Glutamatergic neuron (in vitro differentiated cells): ENCODE results near the gene DNAJC21. TPM values are rescaled to one million over a fixed set of nuclear protein-coding genes. Genes with fewer than 3 reads are reported as not detected.

Experiments
- DNase-seq: peaks from one replicate; pipeline ENCODE4 v3.0.0; 2022
- H3K27ac Mint-ChIP-seq: one replicate; pipeline ENCODE4 v1.8.0; 2020; ENCODE audit warnings: mild to moderate bottlenecking, mixed read lengths, inconsistent platforms; ENCODE audit not compliant: unreplicated experiment
- H3K27me3 Mint-ChIP-seq: one replicate; pipeline ENCODE4 v1.8.0; 2020; ENCODE audit warnings: mild to moderate bottlenecking, moderate library complexity, mixed read lengths, inconsistent platforms; ENCODE audit not compliant: unreplicated experiment
- H3K36me3 Mint-ChIP-seq: one replicate; pipeline ENCODE4 v1.8.0; 2020; ENCODE audit warnings: mild to moderate bottlenecking, mixed read lengths, inconsistent platforms; ENCODE audit not compliant: unreplicated experiment
- H3K4me1 Mint-ChIP-seq: one replicate; pipeline ENCODE4 v1.8.0; 2020; ENCODE audit warnings: mild to moderate bottlenecking, low read depth, mixed read lengths, inconsistent platforms; ENCODE audit not compliant: unreplicated experiment
- H3K4me3 Mint-ChIP-seq: one replicate; pipeline ENCODE4 v1.8.0; 2020; ENCODE audit warnings: mild to moderate bottlenecking, mixed read lengths, inconsistent platforms; ENCODE audit not compliant: unreplicated experiment
- H3K9me3 Mint-ChIP-seq: one replicate; pipeline ENCODE4 v1.8.0; 2020; ENCODE audit warnings: mild to moderate bottlenecking, moderate library complexity, mixed read lengths, inconsistent platforms; ENCODE audit not compliant: unreplicated experiment
- CTCF ChIP-seq: fragments of 200-600 bp; sonication (generic); IDR thresholded peaks from one replicate; pipeline ENCODE4 v1.5.0; 2021; ENCODE audit not compliant: partially characterized antibody, unreplicated experiment
- total RNA-seq: library from RNA; stranded (reverse); fragmentation: NEBNext Ultra II Directional; extraction: Animal tissue kit (Norgen Biotek cat#: 25700); gene quantifications from one replicate; pipeline ENCODE4 v1.2.1, GENCODE V29; 2021; ENCODE audit not compliant: unreplicated experiment

DNAJC21 gene
- total RNA-seq, 1 donor from 2014 or later, result 28.6 TPM

DNA sequence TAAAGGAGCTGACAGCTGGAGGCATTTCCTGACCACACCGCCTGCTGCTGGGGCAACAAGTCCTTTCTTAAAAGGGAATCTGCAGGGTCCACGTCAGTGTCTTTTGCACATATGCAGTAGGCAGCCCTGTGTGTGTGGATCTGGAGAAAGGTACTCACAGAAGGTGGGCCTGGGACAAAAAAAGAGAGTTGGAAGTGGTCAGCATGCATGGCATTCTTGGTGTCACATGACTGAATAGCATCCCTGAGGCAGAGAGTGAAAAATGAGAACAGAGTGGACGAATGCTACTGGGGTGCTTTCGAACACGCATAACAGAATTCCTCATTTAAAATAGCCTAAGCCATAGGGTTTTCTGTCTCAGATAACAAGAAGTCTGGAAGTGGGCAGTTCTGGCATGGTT is 47.0 kb downstream of the DNAJC21 start:
- Mint-ChIP-seq H3K27ac (no peak overlapping the region), H3K36me3 (no peaks in the 10 kb centered on the region), H3K9me3 (no peaks in the 10 kb centered on the region), H3K4me1 (no peaks in the 10 kb centered on the region), H3K27me3 (no peaks in the 10 kb centered on the region), H3K4me3 (no peak overlapping the region)
- DNase-seq, result no peak
- no peak for TF ChIP-seq CTCF

GRCh38 chr5:34977934-34978613 is 48.7 kb downstream of the DNAJC21 start:
- no peak for TF ChIP-seq CTCF
- Mint-ChIP-seq H3K36me3 (no peaks in the 10 kb centered on the region), H3K4me1 (no peaks in the 10 kb centered on the region)

GRCh38 chr5:34978681-34979080 is 49.3 kb downstream of the DNAJC21 start:
- H3K4me1 Mint-ChIP-seq, result no peaks in the 10 kb centered on the region
- no peak overlapping the region for H3K27ac Mint-ChIP-seq
- DNase-seq, result no peak
- H3K27me3 Mint-ChIP-seq, result peaks cover 2% of the 10 kb centered on the region
- peaks cover 1% of the 10 kb centered on the region for H3K9me3 Mint-ChIP-seq
- no peaks in the 10 kb centered on the region for H3K36me3 Mint-ChIP-seq
- no peak for TF ChIP-seq CTCF
- H3K4me3 Mint-ChIP-seq, result no peak overlapping the region

More at GRCh38 chr5:34977934-34978613, 48.7 kb downstream of the DNAJC21 start:
- no peak overlapping the region for H3K27ac Mint-ChIP-seq
- no peak for DNase-seq
- no peak overlapping the region for H3K4me3 Mint-ChIP-seq
- peaks cover 1% of the 10 kb centered on the region for H3K9me3 Mint-ChIP-seq
- H3K27me3 Mint-ChIP-seq, result peaks cover 2% of the 10 kb centered on the region

DNA sequence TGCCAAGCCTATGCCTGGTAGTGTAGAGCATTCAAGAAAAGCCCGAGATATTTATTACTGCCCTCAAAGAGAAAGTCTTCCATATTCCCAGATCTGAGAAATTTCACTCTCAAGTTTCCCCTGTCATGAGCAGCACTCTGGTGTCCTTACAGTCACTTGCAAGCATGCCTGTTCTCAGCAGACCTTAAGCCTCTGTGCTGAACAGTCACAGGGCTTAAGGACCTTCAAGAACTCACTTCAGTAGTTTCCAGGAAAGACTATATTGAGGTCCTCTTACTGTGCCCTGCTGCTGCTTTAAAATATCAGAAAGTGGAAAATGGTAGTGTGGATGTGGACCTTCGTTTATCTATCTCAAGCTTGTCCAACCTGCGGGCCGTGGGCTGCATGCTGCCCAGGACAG is 53.5 kb downstream of the DNAJC21 start:
- H3K4me1 Mint-ChIP-seq, result no peaks in the 10 kb centered on the region
- no peak overlapping the region for H3K27ac Mint-ChIP-seq
- no peak for DNase-seq
- no peak overlapping the region for H3K4me3 Mint-ChIP-seq
- H3K9me3 Mint-ChIP-seq, result peaks cover 4% of the 10 kb centered on the region
- H3K36me3 Mint-ChIP-seq, result peaks cover 10% of the 10 kb centered on the region
- peaks cover 2% of the 10 kb centered on the region for H3K27me3 Mint-ChIP-seq
- TF ChIP-seq CTCF, result no peak

DNA sequence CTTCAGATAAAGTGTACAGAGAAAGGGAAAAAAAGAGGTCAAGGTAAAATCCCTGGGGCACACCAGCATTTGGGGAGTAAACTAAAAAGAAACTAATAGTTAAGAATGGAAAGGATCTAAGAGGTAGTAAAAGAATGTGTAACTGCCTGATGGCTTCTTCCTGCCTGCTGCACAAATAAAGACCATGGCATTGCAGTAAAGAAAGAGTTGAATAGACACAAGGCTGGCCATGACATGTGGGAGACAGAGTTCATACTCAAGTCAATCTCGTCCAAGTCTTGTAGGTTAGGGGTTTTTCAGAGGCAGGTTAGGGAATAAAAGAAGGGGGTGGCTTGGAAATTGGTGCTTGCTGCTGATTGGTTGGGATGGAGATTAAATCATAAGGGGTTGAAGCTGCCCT is 57.6 kb downstream of the DNAJC21 start:
- TF ChIP-seq CTCF, result no peak
- Mint-ChIP-seq H3K27me3 (no peaks in the 10 kb centered on the region), H3K27ac (no peak overlapping the region), H3K36me3 (peaks cover 10% of the 10 kb centered on the region), H3K4me1 (no peaks in the 10 kb centered on the region), H3K4me3 (no peak overlapping the region), H3K9me3 (peaks cover 3% of the 10 kb centered on the region)
- DNase-seq, result no peak
